B cell (primary cell): ENCODE results near the gene TECPR2. TPM values are rescaled to one million over a fixed set of nuclear protein-coding genes. Genes with fewer than 3 reads are reported as not detected.
A peak's percentile ranks its signal among the peaks of the same experiment; 100 is the strongest.

Experiments
- ATAC-seq: fragments of 200-7000 bp; cut with Tn5 transposase; one replicate; pipeline ENCODE4 v1.10.0; 2021; ENCODE audit warnings: low read depth, mild to moderate bottlenecking, moderate number of reproducible peaks, moderate library complexity
- CTCF ChIA-PET: fragments of 350-600 bp; sonication (Branson Sonifier 250); formaldehyde crosslinking; loops from one replicate; lab custom pipeline; 2021; ENCODE audit warnings: antibody characterized with exemption, inconsistent platforms; lab: Charles Lee
- POLR2A ChIA-PET: fragments of 350-600 bp; sonication (Branson Sonifier 250); formaldehyde crosslinking; loops from one replicate; lab custom pipeline; 2021; ENCODE audit warnings: antibody characterized with exemption; lab: Charles Lee
- DNase-seq: peaks from one replicate; pipeline ENCODE4 v3.0.0; 2013
- H2AFZ ChIP-seq: 2 replicates; pipeline ENCODE4 v1.6.1; 2012; ENCODE audit warnings: mild to moderate bottlenecking, low read depth, low read length; ENCODE audit not compliant: insufficient read depth, poor library complexity, severe bottlenecking
- H3K27ac ChIP-seq, 2 donors: 1 replicate in 1 of 2; 2 replicates in 1 of 2; pipeline ENCODE4 v1.5.1; 2012 to 2013; ENCODE audit warnings: low read length in 2 of 2, mild to moderate bottlenecking in 2 of 2, moderate library complexity in 1 of 2
- H3K27me3 ChIP-seq, 4 experiments: fragments of 200-600 bp in 1 of 4; sonication (generic) in 1 of 4; replicated peaks in 1 of 4; 1 replicate in 2 of 4; 2 replicates in 2 of 4; pipeline versions ENCODE4 v1.6.1 to v1.7.0; 2013 to 2016; ENCODE audit warnings: low read length in 3 of 4, mild to moderate bottlenecking in 2 of 4, mixed read lengths in 1 of 4, moderate library complexity in 1 of 4; ENCODE audit not compliant: insufficient read depth in 4 of 4, control insufficient read depth in 3 of 4; ENCODE audit errors: control extremely low read depth in 1 of 4
- H3K36me3 ChIP-seq, 2 experiments: replicated peaks in 1 of 2; 1 replicate in 1 of 2; 2 replicates in 1 of 2; pipeline versions ENCODE4 v1.6.1 to v1.7.1; 2013; ENCODE audit warnings: low read length in 1 of 2; ENCODE audit not compliant: insufficient read depth in 2 of 2, control insufficient read depth in 1 of 2; ENCODE audit errors: control extremely low read depth in 1 of 2, extremely low read depth in 1 of 2
- H3K4me1 ChIP-seq, 2 donors: fragments of 200-600 bp in 1 of 2; sonication (generic) in 1 of 2; 1 replicate in 1 of 2; 2 replicates in 1 of 2; pipeline versions ENCODE4 v1.5.1 to v1.6.1; 2013 to 2017; ENCODE audit warnings: low read length in 2 of 2; ENCODE audit not compliant: control insufficient read depth in 2 of 2, insufficient read depth in 2 of 2
- H3K4me2 ChIP-seq: replicated peaks from 2 replicates; pipeline ENCODE3; 2012; ENCODE audit warnings: mild to moderate bottlenecking, low read depth, low read length; ENCODE audit not compliant: poor library complexity, severe bottlenecking
- H3K4me3 ChIP-seq, 5 experiments: fragments of 200-600 bp in 1 of 5; sonication (generic) in 1 of 5; 1 replicate in 3 of 5; 2 replicates in 2 of 5; pipeline versions ENCODE4 v1.5.1 to v1.7.0; 2011 to 2016; ENCODE audit warnings: low read length in 4 of 5, mild to moderate bottlenecking in 4 of 5, low read depth in 2 of 5, control low read depth in 1 of 5, moderate library complexity in 1 of 5; ENCODE audit not compliant: insufficient read depth in 1 of 5; ENCODE audit errors: control extremely low read depth in 1 of 5, extremely low read depth in 1 of 5
- H3K79me2 ChIP-seq: fragments of 200-600 bp; sonication (generic); one replicate; pipeline ENCODE4 v1.6.0; 2016; ENCODE audit warnings: low read length; ENCODE audit not compliant: control insufficient read depth, insufficient read depth
- H3K9ac ChIP-seq: fragments of 200-600 bp; sonication (generic); 2 replicates; pipeline ENCODE4 v1.6.1; 2017; ENCODE audit warnings: mild to moderate bottlenecking, low read length, moderate library complexity
- H3K9me3 ChIP-seq, 3 donors: one replicate each; pipeline versions ENCODE4 v1.6.1 to v1.7.1; 2013; ENCODE audit warnings: low read length in 2 of 3; ENCODE audit not compliant: control insufficient read depth in 2 of 3, insufficient read depth in 1 of 3; ENCODE audit errors: control extremely low read depth in 1 of 3
- H4K20me1 ChIP-seq: 2 replicates; pipeline ENCODE4 v1.6.0; 2012; ENCODE audit warnings: mild to moderate bottlenecking, low read length; ENCODE audit not compliant: insufficient read depth, control insufficient read depth, poor library complexity, severe bottlenecking
- H3K27ac Mint-ChIP-seq: one replicate; pipeline ENCODE4 v1.8.0; 2021; ENCODE audit warnings: mixed read lengths
- H3K27me3 Mint-ChIP-seq: one replicate; pipeline ENCODE4 v1.8.0; 2021; ENCODE audit warnings: mixed read lengths
- H3K4me1 Mint-ChIP-seq: one replicate; pipeline ENCODE4 v1.8.0; 2021; ENCODE audit warnings: mixed read lengths
- H3K4me3 Mint-ChIP-seq: one replicate; pipeline ENCODE4 v1.8.0; 2021; ENCODE audit warnings: mixed read lengths
- H3K9me3 Mint-ChIP-seq: one replicate; pipeline ENCODE4 v1.8.0; 2022; ENCODE audit warnings: mixed read lengths; ENCODE audit not compliant: insufficient read depth
- CTCF ChIP-seq: fragments of 200-600 bp; IDR thresholded peaks from one replicate; pipeline ENCODE4 v1.8.0; 2022; ENCODE audit warnings: antibody characterized with exemption, mild to moderate bottlenecking
- EZH2 ChIP-seq: IDR thresholded peaks from 2 replicates; pipeline ENCODE4 v1.6.1; 2012; ENCODE audit warnings: borderline replicate concordance, low read depth, mild to moderate bottlenecking, moderate library complexity, low read length; ENCODE audit not compliant: insufficient read depth, poor library complexity, severe bottlenecking
- WGBS: methylation state at CpG from one replicate; pipeline ENCODE4 v1.1.5; 2013; ENCODE audit warnings: missing lambda C conversion rate; ENCODE audit not compliant: insufficient coverage; 5-methylcytosine and 5-hydroxymethylcytosine counted together
- intact Hi-C: fragments of 100-400 bp; cut with micrococcal nuclease; formaldehyde crosslinking; loops from one replicate; pipeline ENCODE4 v1.10.0; 2022
- polyA plus RNA-seq: library from polyadenylated mRNA; depleted of rRNA; stranded (reverse); fragments of >200 nt; gene quantifications from 2 replicates; pipeline ENCODE4 v1.2.3, GENCODE V29; 2012
- total RNA-seq, 2 donors: library from RNA; stranded (reverse); fragments of 120-200 nt in 1 of 2; gene quantifications; 1 replicate in 1 of 2; 2 replicates in 1 of 2; pipeline versions ENCODE4 v1.2.3 to v1.2.4, GENCODE V29; 2013 to 2022

TECPR2 gene
- total and polyA plus RNA-seq, 2 donors (not counting 1 experiment from before 2014, with no cell fraction given), result 4.7 to 10.8 TPM

GRCh38 chr14:102319351-102320032, 43.2 kb upstream of the TECPR2 start, which contains the start of gene ZNF839:
ZNF839 (plus strand) TSS chr14:102319746; CDS start chr14:102319766, 20 bp downstream.
- no peaks in the 10 kb centered on the region for H4K20me1 ChIP-seq
- H3K4me3 ChIP-seq, result peak within 1 kb of the TSS; percentile 65 to 98 (median 84)
- under 1% methylated on average over 71 of the region's 71 CpGs for WGBS
- peak; percentile 68 for ATAC-seq
- H3K79me2 ChIP-seq, result no peaks in the 10 kb centered on the region
- no peaks in the 10 kb centered on the region for H3K9me3 Mint-ChIP-seq
- ChIA-PET CTCF (interaction anchor here (0.6 to 3.3 kb wide), 4 partner anchors 13 to 43 kb away, joined by 3 to 48 read pairs (median 10); partner anchors contain the start of genes CINP, MOK and TECPR2), POLR2A (interaction anchor here (0.6 kb wide), 1 partner anchor 273 kb away, joined by 3 read pairs; no protein-coding TSS in a partner anchor)
- H3K27me3 ChIP-seq, result no peaks in the 10 kb centered on the region
- H3K27me3 Mint-ChIP-seq, result no peaks in the 10 kb centered on the region
- intact Hi-C loops, result loop anchor here (1.0 to 5.0 kb wide), 8 partner anchors 15 to 1013 kb away; partner anchors contain the start of genes CINP, EIF5, MOK and PPP2R5C
- no peaks in the 10 kb centered on the region for H3K36me3 ChIP-seq
- H3K27ac Mint-ChIP-seq, result peak within 1 kb of the TSS; percentile 97
- H3K27ac ChIP-seq, result peak within 1 kb of the TSS; percentile 92 to 95
- no peak for TF ChIP-seq CTCF
- peaks cover 60% of the 10 kb centered on the region for H3K4me1 Mint-ChIP-seq
- H3K9me3 ChIP-seq, result no peaks in the 10 kb centered on the region
- peak; percentile 95 for DNase-seq
- peak within 1 kb of the TSS; percentile 74 for H2AFZ ChIP-seq
- H3K4me3 Mint-ChIP-seq, result peak within 1 kb of the TSS; percentile 96
- peaks cover 32 to 46% of the 10 kb centered on the region in 2 donors for H3K4me1 ChIP-seq
- peak within 1 kb of the TSS; percentile 72 for H3K9ac ChIP-seq
- peak within 1 kb of the TSS; percentile 77 for H3K4me2 ChIP-seq

- WGBS, result 6% methylated on average over 30 of the region's 30 CpGs
- Mint-ChIP-seq H3K9me3 (no peaks in the 10 kb centered on the region), H3K4me1 (peaks cover 54% of the 10 kb centered on the region), H3K27me3 (no peaks in the 10 kb centered on the region), H3K4me3 (peak overlapping the region; percentile 90), H3K27ac (peak overlapping the region; percentile 93)
- TF ChIP-seq CTCF (no peak), EZH2 (no peak)
- Histone ChIP-seq H4K20me1 (no peaks in the 10 kb centered on the region), H3K36me3 (no peaks in the 10 kb centered on the region), H3K27me3 (no peaks in the 10 kb centered on the region), H3K27ac (peak overlapping the region; percentile 79 to 95), H3K9ac (peak overlapping the region; percentile 72), H3K79me2 (no peaks in the 10 kb centered on the region), H2AFZ (peak overlapping the region; percentile 74), H3K9me3 (no peaks in the 10 kb centered on the region), H3K4me1 (peaks cover 29 to 40% of the 10 kb centered on the region in 2 donors), H3K4me2 (peak overlapping the region; percentile 77), H3K4me3 (peak overlapping the region; percentile 39 to 84 (median 65))
- ChIA-PET CTCF (interaction anchor here (0.6 to 2.8 kb wide), 4 partner anchors 15 to 257 kb away, joined by 3 to 11 read pairs (median 6); partner anchors contain the start of genes CINP, MOK and TECPR2), POLR2A (no interaction called here)
- intact Hi-C loops, result no loop called here
- ATAC-seq, result peak; percentile 21
- peak; percentile 79 for DNase-seq
These were observed 42.6 kb upstream of the TECPR2 start for GRCh38 chr14:102320033-102320660.
